ENCODE results near the gene GHRHR. TPM values are rescaled to one million over a fixed set of nuclear protein-coding genes. Genes with fewer than 3 reads are reported as not detected.

The GHRHR gene
- total RNA-seq (ENCODE audit: low replicate concordance) = not detected in 2 replicates
- long read RNA-seq = 0 reads

DNA sequence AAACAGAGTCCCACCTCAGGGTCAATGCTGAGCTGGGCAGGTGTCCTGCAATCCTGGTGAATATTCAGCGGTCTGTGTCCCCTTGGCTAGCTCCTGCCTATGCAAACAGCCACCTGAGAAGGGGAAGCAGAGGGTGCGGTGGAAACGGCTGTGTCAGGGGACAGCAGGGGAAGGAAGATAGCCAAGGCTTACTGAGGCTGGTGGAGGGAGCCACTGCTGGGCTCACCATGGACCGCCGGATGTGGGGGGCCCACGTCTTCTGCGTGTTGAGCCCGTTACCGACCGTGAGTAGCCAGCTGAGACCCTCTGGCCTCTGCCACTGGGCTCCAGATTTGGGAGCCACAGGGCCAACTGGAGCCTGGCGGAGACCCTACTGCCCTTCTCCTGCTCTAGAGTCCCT, at the start of gene GHRHR:
Gene GHRHR (plus strand): TSS at position 112 of the 400 bp plus-strand sequence. CDS start 116 bp downstream, at position 228.
- Mint-ChIP-seq H3K27me3 (peaks cover 36% of the 10 kb centered on the region), H3K36me3 (no peaks in the 10 kb centered on the region), H3K9me3 (no peaks in the 10 kb centered on the region), H3K27ac (no peak within 1 kb of the TSS), H3K4me3 (no peak within 1 kb of the TSS), H3K4me1 (ENCODE audit: unreplicated experiment) (no peaks in the 10 kb centered on the region)
- DNase-seq (ENCODE audit: extremely low spot score, unreplicated experiment) = no peak
- no peak for TF ChIP-seq CTCF (conservative IDR thresholded peaks at IDR 0.05)

- Mint-ChIP-seq H3K4me3 (no peak overlapping the region), H3K27ac (no peak overlapping the region), H3K4me1 (ENCODE audit: unreplicated experiment) (peaks cover 33% of the 10 kb centered on the region), H3K9me3 (no peaks in the 10 kb centered on the region), H3K27me3 (no peaks in the 10 kb centered on the region), H3K36me3 (no peaks in the 10 kb centered on the region)
- DNase-seq (ENCODE audit: extremely low spot score, unreplicated experiment) = no peak
- TF ChIP-seq CTCF (conservative IDR thresholded peaks at IDR 0.05) = no peak
These were observed 49.2 kb upstream of the GHRHR start for GRCh38 chr7:30914596-30914995.

DNA sequence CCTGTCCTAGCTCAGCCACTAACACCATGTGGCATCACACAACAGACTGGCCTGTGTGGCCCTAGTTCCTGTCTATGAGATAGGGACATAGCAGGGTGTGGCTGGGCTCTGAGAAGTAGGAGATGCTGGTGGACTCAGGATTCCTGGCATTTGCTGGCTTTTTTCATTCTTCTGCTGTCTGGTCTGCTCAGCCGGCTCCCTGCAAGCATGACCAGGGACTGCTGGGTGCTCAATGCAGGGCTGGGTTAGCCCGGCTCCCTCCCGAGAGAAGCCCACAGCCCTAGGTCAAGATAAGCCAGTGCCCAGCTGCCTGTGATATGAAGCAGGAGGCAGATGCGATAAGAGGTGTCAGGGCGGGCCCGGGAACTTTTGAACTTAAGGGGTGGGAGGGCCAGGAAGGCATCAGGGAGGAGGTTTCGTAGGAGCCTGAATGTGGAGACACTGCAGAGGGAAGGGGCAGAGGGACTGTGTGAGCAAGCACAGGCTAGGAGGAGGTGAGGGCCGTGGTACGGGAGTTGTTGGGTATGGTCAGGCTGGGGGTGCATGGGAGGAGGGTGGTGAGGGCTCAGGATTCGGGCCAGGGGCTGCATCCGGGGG, 48.6 kb upstream of the GHRHR start:
- no peak for TF ChIP-seq CTCF (conservative IDR thresholded peaks at IDR 0.05)
- Mint-ChIP-seq H3K4me1 (ENCODE audit: unreplicated experiment) (peaks cover 38% of the 10 kb centered on the region), H3K4me3 (no peak overlapping the region), H3K27me3 (no peaks in the 10 kb centered on the region), H3K9me3 (no peaks in the 10 kb centered on the region), H3K36me3 (no peaks in the 10 kb centered on the region), H3K27ac (no peak overlapping the region)
- no peak for DNase-seq (ENCODE audit: extremely low spot score, unreplicated experiment)

- H3K27me3 Mint-ChIP-seq = no peaks in the 10 kb centered on the region
- no peaks in the 10 kb centered on the region for H3K36me3 Mint-ChIP-seq
- no peak for TF ChIP-seq CTCF (conservative IDR thresholded peaks at IDR 0.05)
- H3K4me3 Mint-ChIP-seq = no peak overlapping the region
- peaks cover 36% of the 10 kb centered on the region for H3K4me1 Mint-ChIP-seq (ENCODE audit: unreplicated experiment)
- no peak overlapping the region for H3K27ac Mint-ChIP-seq
- DNase-seq (ENCODE audit: extremely low spot score, unreplicated experiment) = no peak
- no peaks in the 10 kb centered on the region for H3K9me3 Mint-ChIP-seq
These were observed 48.0 kb upstream of the GHRHR start for GRCh38 chr7:30915751-30916150.

- no peak for TF ChIP-seq CTCF (conservative IDR thresholded peaks at IDR 0.05)
- Mint-ChIP-seq H3K27me3 (no peaks in the 10 kb centered on the region), H3K9me3 (no peaks in the 10 kb centered on the region), H3K4me1 (ENCODE audit: unreplicated experiment) (peaks cover 33% of the 10 kb centered on the region), H3K4me3 (no peak overlapping the region), H3K36me3 (no peaks in the 10 kb centered on the region), H3K27ac (no peak overlapping the region)
- DNase-seq (ENCODE audit: extremely low spot score, unreplicated experiment) = no peak
These were observed 47.5 kb upstream of the GHRHR start for GRCh38 chr7:30916255-30916654.
